HEK293 (cell line): ENCODE results near the gene C2CD4C.
"Not testable (repeated sequence)": the region's sequence is repeated elsewhere in the genome, so short reads cannot be mapped to it uniquely, and the experiment has no call there.

ENCODE experiments used
- CTCF ChIA-PET: fragments of 350-600 bp; formaldehyde crosslinking; extraction: SDS; loops from one replicate; lab custom pipeline; 2021; ENCODE audit warnings: antibody characterized with exemption; lab: Yijun Ruan, JAX
- POLR2A ChIA-PET: fragments of 300-600 bp; formaldehyde crosslinking; extraction: SDS; loops from one replicate; lab custom pipeline; 2020; ENCODE audit warnings: antibody characterized with exemption, inconsistent platforms; lab: Yijun Ruan, JAX
- H3K27ac ChIP-seq: fragments of 200-500 bp; sonication (Bioruptor generic); 2 replicates; pipeline ENCODE4 v1.5.1; 2014; ENCODE audit warnings: low read depth, low read length, control low read depth, inconsistent platforms; ENCODE audit errors: extremely low read depth
- H3K36me3 ChIP-seq, 2 experiments: fragments of 200-500 bp in 1 of 2; sonication (Bioruptor generic) in 1 of 2; 1 replicate in 1 of 2; 2 replicates in 1 of 2; pipeline ENCODE4 v1.5.1; 2014 to 2017; ENCODE audit warnings: inconsistent platforms in 2 of 2, low read length in 2 of 2; ENCODE audit not compliant: control insufficient read depth in 2 of 2, insufficient read depth in 1 of 2
- H3K4me1 ChIP-seq: fragments of 200-500 bp; sonication (Bioruptor generic); 2 replicates; pipeline ENCODE4 v1.5.1; 2014; ENCODE audit warnings: mild to moderate bottlenecking, low read length, inconsistent platforms; ENCODE audit not compliant: control insufficient read depth, insufficient read depth
- H3K4me3 ChIP-seq: 2 replicates; pipeline ENCODE4 v1.5.1; 2011; ENCODE audit warnings: low read depth, mild to moderate bottlenecking, control low read depth, low read length, moderate library complexity
- H3K9me3 ChIP-seq: fragments of 200-500 bp; sonication (Bioruptor generic); 2 replicates; pipeline ENCODE4 v1.5.1; 2014; ENCODE audit warnings: low read depth, low read length, inconsistent platforms; ENCODE audit not compliant: control insufficient read depth, insufficient read depth
- IKZF3 ChIP-seq: fragments of 450-650 bp; IDR thresholded peaks from 2 replicates; pipeline ENCODE4 v1.5.0; 2018; ENCODE audit warnings: missing biosample characterization, mild to moderate bottlenecking, missing genetic modification characterization, moderate library complexity
- ZBTB17 ChIP-seq: fragments of 450-650 bp; formaldehyde crosslinking; IDR thresholded peaks from 2 replicates; pipeline ENCODE4 v1.5.1; 2016; ENCODE audit warnings: missing biosample characterization, missing genetic modification characterization
- ZBTB48 ChIP-seq: fragments of 450-650 bp; formaldehyde crosslinking; IDR thresholded peaks from 2 replicates; pipeline ENCODE4 v1.5.1; 2016; ENCODE audit warnings: missing biosample characterization, missing genetic modification characterization
- ZNF10 ChIP-seq: fragments of 450-650 bp; formaldehyde crosslinking; IDR thresholded peaks from 2 replicates; pipeline ENCODE4 v1.5.1; 2017; ENCODE audit warnings: missing biosample characterization, missing genetic modification characterization
- ZNF169 ChIP-seq: fragments of 450-650 bp; formaldehyde crosslinking; IDR thresholded peaks from 2 replicates; pipeline ENCODE4 v1.5.1; 2016; ENCODE audit warnings: missing biosample characterization, missing genetic modification characterization
- ZNF24 ChIP-seq: fragments of 450-650 bp; formaldehyde crosslinking; IDR thresholded peaks from 2 replicates; pipeline ENCODE4 v1.5.1; 2016; ENCODE audit warnings: missing biosample characterization, missing genetic modification characterization
- ZNF274 ChIP-seq, 2 experiments: fragments of 200-500 bp in 1 of 2; fragments of 450-650 bp in 1 of 2; sonication (Bioruptor generic) in 1 of 2; formaldehyde crosslinking in 1 of 2; IDR thresholded peaks; 2 replicates each; pipeline versions ENCODE4 v1.5.1 to v1.6.1; 2014 to 2016; ENCODE audit warnings: borderline replicate concordance in 1 of 2, inconsistent platforms in 1 of 2, low read length in 1 of 2, missing biosample characterization in 1 of 2, missing genetic modification characterization in 1 of 2
- ZNF366 ChIP-seq: fragments of 450-650 bp; formaldehyde crosslinking; conservative IDR thresholded peaks from 2 replicates; pipeline ENCODE4 v1.5.1; 2016; ENCODE audit warnings: missing biosample characterization, missing genetic modification characterization
- ZNF530 ChIP-seq: fragments of 450-650 bp; formaldehyde crosslinking; IDR thresholded peaks from 2 replicates; pipeline ENCODE4 v1.5.1; 2016; ENCODE audit warnings: low read depth, missing biosample characterization, missing genetic modification characterization
- ZNF561 ChIP-seq: fragments of 450-650 bp; IDR thresholded peaks from 2 replicates; pipeline ENCODE4 v1.5.1; 2018; ENCODE audit warnings: missing biosample characterization, missing genetic modification characterization, borderline replicate concordance
- ZNF76 ChIP-seq: fragments of 450-650 bp; formaldehyde crosslinking; IDR thresholded peaks from 2 replicates; pipeline ENCODE4; 2016; ENCODE audit warnings: low read depth, missing biosample characterization, missing genetic modification characterization, borderline replicate concordance
- TF ChIP-seq, protein P1 (sequence below): fragments of 450-650 bp; formaldehyde crosslinking; IDR thresholded peaks from 2 replicates; pipeline ENCODE4; 2016; ENCODE audit warnings: missing biosample characterization, missing genetic modification characterization
- TF ChIP-seq, protein P2 (sequence below): fragments of 450-650 bp; formaldehyde crosslinking; IDR thresholded peaks from 2 replicates; pipeline ENCODE4 v1.5.1; 2017; ENCODE audit warnings: missing biosample characterization, missing genetic modification characterization
- TF ChIP-seq, protein P3 (sequence below): fragments of 450-650 bp; formaldehyde crosslinking; IDR thresholded peaks from 2 replicates; pipeline ENCODE4 v1.5.1; 2016; ENCODE audit warnings: missing biosample characterization, missing genetic modification characterization

The C2CD4C gene

DNA sequence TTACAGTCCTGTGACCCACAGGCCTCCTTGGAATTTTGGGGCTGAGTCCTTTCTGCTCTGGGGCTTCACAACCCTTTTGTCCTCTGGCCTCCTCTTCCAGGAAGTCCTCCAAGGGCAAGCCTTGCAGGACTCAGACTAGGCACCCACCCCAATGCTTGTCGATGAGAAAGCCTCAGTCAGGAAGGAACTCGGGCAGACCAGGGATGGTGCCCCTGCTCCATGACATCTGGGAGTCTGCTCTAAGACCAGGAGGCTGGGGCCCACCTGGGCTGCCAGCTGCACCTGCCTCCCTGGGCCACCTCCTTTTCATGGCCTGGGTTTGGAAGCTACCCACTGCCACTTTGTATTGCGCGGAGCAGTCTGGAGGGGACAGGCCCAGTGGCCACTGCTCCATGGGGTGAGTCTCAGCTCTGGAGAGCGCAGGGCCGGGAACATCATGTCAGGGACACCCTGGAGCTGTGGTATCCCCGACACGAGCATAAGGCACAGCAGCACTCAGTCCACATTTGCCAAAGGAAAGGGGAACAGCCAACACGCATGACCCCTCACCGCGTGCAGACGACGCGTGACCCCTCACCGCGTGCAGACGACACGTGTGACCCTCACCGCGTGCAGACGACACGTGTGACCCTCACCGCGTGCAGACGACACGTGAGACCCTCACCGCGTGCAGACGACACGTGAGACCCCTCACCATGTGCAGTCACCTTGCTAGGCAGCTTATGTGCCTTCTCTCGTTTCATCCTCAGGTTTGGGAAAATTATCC is 10.8 kb downstream of the C2CD4C start (continued):
- TF ChIP-seq, protein P1, sequence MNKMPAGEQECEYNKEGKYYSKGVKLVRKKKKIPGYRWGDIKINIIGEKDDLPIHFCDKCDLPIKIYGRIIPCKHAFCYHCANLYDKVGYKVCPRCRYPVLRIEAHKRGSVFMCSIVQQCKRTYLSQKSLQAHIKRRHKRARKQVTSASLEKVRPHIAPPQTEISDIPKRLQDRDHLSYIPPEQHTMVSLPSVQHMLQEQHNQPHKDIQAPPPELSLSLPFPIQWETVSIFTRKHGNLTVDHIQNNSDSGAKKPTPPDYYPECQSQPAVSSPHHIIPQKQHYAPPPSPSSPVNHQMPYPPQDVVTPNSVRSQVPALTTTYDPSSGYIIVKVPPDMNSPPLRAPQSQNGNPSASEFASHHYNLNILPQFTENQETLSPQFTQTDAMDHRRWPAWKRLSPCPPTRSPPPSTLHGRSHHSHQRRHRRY (tag by site-specific recombination) = no peak

DNA sequence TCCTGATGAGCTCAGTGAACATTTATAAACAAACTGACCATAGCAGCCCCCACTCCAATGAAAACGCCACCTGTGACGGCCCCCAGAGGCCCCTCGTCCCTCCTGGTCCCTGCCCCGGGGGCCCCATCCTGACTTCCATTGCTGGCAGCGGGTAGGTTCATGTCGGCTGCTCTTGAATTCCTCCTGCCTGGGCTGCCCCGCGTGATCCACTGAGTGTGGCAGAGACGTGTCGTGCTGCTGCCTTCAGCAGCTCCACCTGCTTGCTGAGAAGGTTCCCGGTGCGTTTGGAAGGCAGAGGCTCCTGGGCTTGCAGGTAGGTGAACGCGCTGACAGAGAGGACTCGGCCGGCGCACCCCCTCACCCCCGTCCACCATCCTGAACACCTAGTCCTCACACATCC is 11.6 kb downstream of the C2CD4C start:
- no peak overlapping the region for H3K27ac ChIP-seq
- H3K4me1 ChIP-seq = no peaks in the 10 kb centered on the region
- TF ChIP-seq ZNF169 (tag by site-specific recombination) (no peak), ZNF530 (tag by site-specific recombination) (no peak), ZNF561 (no peak), ZBTB17 (no peak), ZNF24 (tag by site-specific recombination) (no peak), ZNF274 (IDR thresholded peaks at IDR 0.05; ENCODE audit: low read length) (no peak), ZNF274 (tag by site-specific recombination; IDR thresholded peaks at IDR 0.05; ENCODE audit: borderline replicate concordance) (no peak), ZNF10 (no peak), ZBTB48 (no peak)
- no peaks in the 10 kb centered on the region for H3K9me3 ChIP-seq
- CTCF ChIA-PET = no interaction called here
- H3K4me3 ChIP-seq = no peak overlapping the region
- POLR2A ChIA-PET = no interaction called here
- H3K36me3 ChIP-seq = no peaks in the 10 kb centered on the region

DNA sequence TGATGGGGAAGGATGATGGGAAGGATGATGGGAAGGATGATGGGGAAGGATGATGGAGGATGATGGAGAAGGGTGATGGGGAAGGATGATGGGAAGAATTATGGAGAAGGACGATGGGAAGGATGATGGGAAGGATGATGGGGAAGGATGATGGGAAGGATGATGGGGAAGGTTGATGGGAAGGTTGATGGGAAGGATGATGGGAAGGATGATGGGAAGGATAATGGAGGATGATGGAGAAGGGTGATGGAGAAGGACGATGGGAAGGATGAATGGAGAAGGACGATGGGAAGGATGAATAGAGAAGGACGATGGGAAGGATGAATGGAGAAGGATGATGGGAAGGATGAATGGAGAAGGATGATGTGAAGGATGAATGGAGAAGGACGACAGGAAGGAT is 13.5 kb downstream of the C2CD4C start:
- Histone ChIP-seq H3K4me3 (no peak overlapping the region), H3K36me3 (no peaks in the 10 kb centered on the region), H3K4me1 (no peaks in the 10 kb centered on the region), H3K9me3 (no peaks in the 10 kb centered on the region), H3K27ac (no peak overlapping the region)
- TF ChIP-seq, protein P2, sequence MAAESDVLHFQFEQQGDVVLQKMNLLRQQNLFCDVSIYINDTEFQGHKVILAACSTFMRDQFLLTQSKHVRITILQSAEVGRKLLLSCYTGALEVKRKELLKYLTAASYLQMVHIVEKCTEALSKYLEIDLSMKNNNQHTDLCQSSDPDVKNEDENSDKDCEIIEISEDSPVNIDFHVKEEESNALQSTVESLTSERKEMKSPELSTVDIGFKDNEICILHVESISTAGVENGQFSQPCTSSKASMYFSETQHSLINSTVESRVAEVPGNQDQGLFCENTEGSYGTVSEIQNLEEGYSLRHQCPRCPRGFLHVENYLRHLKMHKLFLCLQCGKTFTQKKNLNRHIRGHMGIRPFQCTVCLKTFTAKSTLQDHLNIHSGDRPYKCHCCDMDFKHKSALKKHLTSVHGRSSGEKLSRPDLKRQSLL (tag by site-specific recombination) = peak; percentile 99
- TF ChIP-seq IKZF3 (no peak), ZNF366 (tag by site-specific recombination) (peak; percentile 59), ZNF76 (peak; percentile 81)
- TF ChIP-seq, protein P3, sequence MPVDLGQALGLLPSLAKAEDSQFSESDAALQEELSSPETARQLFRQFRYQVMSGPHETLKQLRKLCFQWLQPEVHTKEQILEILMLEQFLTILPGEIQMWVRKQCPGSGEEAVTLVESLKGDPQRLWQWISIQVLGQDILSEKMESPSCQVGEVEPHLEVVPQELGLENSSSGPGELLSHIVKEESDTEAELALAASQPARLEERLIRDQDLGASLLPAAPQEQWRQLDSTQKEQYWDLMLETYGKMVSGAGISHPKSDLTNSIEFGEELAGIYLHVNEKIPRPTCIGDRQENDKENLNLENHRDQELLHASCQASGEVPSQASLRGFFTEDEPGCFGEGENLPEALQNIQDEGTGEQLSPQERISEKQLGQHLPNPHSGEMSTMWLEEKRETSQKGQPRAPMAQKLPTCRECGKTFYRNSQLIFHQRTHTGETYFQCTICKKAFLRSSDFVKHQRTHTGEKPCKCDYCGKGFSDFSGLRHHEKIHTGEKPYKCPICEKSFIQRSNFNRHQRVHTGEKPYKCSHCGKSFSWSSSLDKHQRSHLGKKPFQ (tag by site-specific recombination) = no peak
- POLR2A ChIA-PET = no interaction called here
- CTCF ChIA-PET = no interaction called here

DNA sequence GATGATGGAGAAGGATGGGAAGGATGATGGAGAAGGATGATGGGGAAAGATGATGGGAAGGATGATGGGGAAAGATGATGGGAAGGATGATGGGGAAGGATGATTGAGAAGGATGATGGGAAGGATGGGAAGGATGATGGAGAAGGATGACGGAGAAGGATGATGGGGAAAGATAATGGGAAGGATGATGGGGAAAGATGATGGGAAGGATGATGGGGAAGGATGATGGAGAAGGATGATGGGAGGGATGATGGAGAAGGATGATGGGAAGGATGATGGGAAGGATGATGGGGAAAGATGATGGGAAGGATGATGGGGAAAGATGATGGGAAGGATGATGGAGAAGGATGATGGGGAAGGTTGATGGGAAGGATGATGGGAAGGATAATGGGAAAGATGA is 14.1 kb downstream of the C2CD4C start:
- H3K36me3 ChIP-seq, H3K9me3 ChIP-seq, POLR2A ChIA-PET, H3K4me1 ChIP-seq, H3K4me3 ChIP-seq, CTCF ChIA-PET, H3K27ac ChIP-seq: not testable (repeated sequence)
- TF ChIP-seq, protein P2 (tag by site-specific recombination) = peak; percentile 99
